GM10847 (cell line): Measurements from ENCODE around the gene CINP.

ENCODE experiments used
- POLR2A ChIP-seq: IDR thresholded peaks from 2 replicates; pipeline ENCODE4 v1.6.1; 2011; ENCODE audit not compliant: insufficient read length; ENCODE audit errors: extremely low read depth

CINP gene

GRCh38 chr14:102370305-102370809, 7.7 kb upstream of the CINP start:
- no peak for TF ChIP-seq POLR2A

GRCh38 chr14:102363182-102363943, 673 bp upstream of the CINP start:
- no peak for TF ChIP-seq POLR2A

- TF ChIP-seq POLR2A = no peak
Observed at GRCh38 chr14:102362084-102362483, 606 bp downstream of the CINP start.

- TF ChIP-seq POLR2A = no peak
Observed at GRCh38 chr14:102360388-102360787, 2.3 kb downstream of the CINP start.

- no peak for TF ChIP-seq POLR2A
Observed at GRCh38 chr14:102359341-102359740, 3.3 kb downstream of the CINP start.

- no peak for TF ChIP-seq POLR2A
Observed at GRCh38 chr14:102356280-102356679, 6.4 kb downstream of the CINP start.

GRCh38 chr14:102353126-102353619, 9.5 kb downstream of the CINP start:
- no peak for TF ChIP-seq POLR2A

GRCh38 chr14:102352213-102352612, 10.5 kb downstream of the CINP start:
- no peak for TF ChIP-seq POLR2A

- no peak for TF ChIP-seq POLR2A
Observed at GRCh38 chr14:102351023-102351422, 11.7 kb downstream of the CINP start.

GRCh38 chr14:102348376-102348775, 14.3 kb downstream of the CINP start:
- no peak for TF ChIP-seq POLR2A

- no peak for TF ChIP-seq POLR2A
Observed at GRCh38 chr14:102346645-102347044, 16.0 kb downstream of the CINP start.

- TF ChIP-seq POLR2A = no peak
Observed at GRCh38 chr14:102345232-102345631, 17.5 kb downstream of the CINP start.

GRCh38 chr14:102344485-102344884, 18.2 kb downstream of the CINP start:
- TF ChIP-seq POLR2A = no peak

GRCh38 chr14:102344084-102344483, 18.6 kb downstream of the CINP start:
- no peak for TF ChIP-seq POLR2A

GRCh38 chr14:102342238-102342637, 20.5 kb downstream of the CINP start:
- no peak for TF ChIP-seq POLR2A

GRCh38 chr14:102341566-102341965, 21.1 kb downstream of the CINP start:
- no peak for TF ChIP-seq POLR2A

GRCh38 chr14:102338724-102339123, 24.0 kb downstream of the CINP start:
- no peak for TF ChIP-seq POLR2A
